Astrocyte (in vitro differentiated cells and primary cell): Measurements from ENCODE around the gene ST8SIA3.

Experiments used
- EZH2 ChIP-seq: IDR thresholded peaks from 2 replicates; pipeline ENCODE4 v1.6.1; 2012; ENCODE audit warnings: mild to moderate bottlenecking, low read length, inconsistent platforms; ENCODE audit not compliant: insufficient read depth
- TF ChIP-seq, protein P1 (sequence below): IDR thresholded peaks from 2 replicates; pipeline ENCODE4 v1.5.1; 2011; ENCODE audit warnings: low read depth, mild to moderate bottlenecking, inconsistent platforms, low read length, moderate library complexity; ENCODE audit not compliant: insufficient read depth

- TF ChIP-seq, protein P1, sequence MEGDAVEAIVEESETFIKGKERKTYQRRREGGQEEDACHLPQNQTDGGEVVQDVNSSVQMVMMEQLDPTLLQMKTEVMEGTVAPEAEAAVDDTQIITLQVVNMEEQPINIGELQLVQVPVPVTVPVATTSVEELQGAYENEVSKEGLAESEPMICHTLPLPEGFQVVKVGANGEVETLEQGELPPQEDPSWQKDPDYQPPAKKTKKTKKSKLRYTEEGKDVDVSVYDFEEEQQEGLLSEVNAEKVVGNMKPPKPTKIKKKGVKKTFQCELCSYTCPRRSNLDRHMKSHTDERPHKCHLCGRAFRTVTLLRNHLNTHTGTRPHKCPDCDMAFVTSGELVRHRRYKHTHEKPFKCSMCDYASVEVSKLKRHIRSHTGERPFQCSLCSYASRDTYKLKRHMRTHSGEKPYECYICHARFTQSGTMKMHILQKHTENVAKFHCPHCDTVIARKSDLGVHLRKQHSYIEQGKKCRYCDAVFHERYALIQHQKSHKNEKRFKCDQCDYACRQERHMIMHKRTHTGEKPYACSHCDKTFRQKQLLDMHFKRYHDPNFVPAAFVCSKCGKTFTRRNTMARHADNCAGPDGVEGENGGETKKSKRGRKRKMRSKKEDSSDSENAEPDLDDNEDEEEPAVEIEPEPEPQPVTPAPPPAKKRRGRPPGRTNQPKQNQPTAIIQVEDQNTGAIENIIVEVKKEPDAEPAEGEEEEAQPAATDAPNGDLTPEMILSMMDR, result no peak
- no peak for TF ChIP-seq EZH2
These were observed 25.5 kb upstream of the ST8SIA3 start for GRCh38 chr18:57326718-57327323.
